Skeletal muscle tissue (tissue), 4 donors: ENCODE results near the gene GPR61. TPM values are rescaled to one million over a fixed set of nuclear protein-coding genes. Genes with fewer than 3 reads are reported as not detected.

ENCODE experiments used
- H3K27ac ChIP-seq: one replicate; pipeline ENCODE4 v1.7.0; 2013; ENCODE audit warnings: mild to moderate bottlenecking, low read depth, low read length, inconsistent platforms
- H3K27me3 ChIP-seq, 3 donors: one replicate each; pipeline ENCODE4 v1.7.0; 2013; ENCODE audit warnings: low read length in 3 of 3; ENCODE audit not compliant: control insufficient read depth in 3 of 3, insufficient read depth in 3 of 3
- H3K36me3 ChIP-seq, 3 donors: one replicate each; pipeline ENCODE4 v1.7.0; 2013; ENCODE audit warnings: low read length in 3 of 3; ENCODE audit not compliant: control insufficient read depth in 3 of 3, insufficient read depth in 3 of 3
- H3K4me1 ChIP-seq, 3 donors: one replicate each; pipeline ENCODE4 v1.7.0; 2013; ENCODE audit warnings: low read length in 3 of 3, mild to moderate bottlenecking in 3 of 3; ENCODE audit not compliant: control insufficient read depth in 3 of 3, insufficient read depth in 3 of 3
- H3K4me3 ChIP-seq, 3 donors: one replicate each; pipeline ENCODE4 v1.7.0; 2013; ENCODE audit warnings: low read length in 3 of 3
- H3K9ac ChIP-seq, 3 donors: one replicate each; pipeline ENCODE4 v1.7.0; 2013; ENCODE audit warnings: low read length in 3 of 3, mild to moderate bottlenecking in 3 of 3, moderate library complexity in 2 of 3, low read depth in 1 of 3
- H3K9me3 ChIP-seq, 3 donors: one replicate each; pipeline ENCODE4 v1.7.0; 2013; ENCODE audit warnings: low read length in 3 of 3; ENCODE audit not compliant: control insufficient read depth in 3 of 3
- total RNA-seq: library from RNA; depleted of rRNA; stranded (reverse); fragments of >200 nt; gene quantifications from one replicate; pipeline ENCODE4 v1.2.3, GENCODE V29; 2014
- donor health status: Osteomylitis.

GPR61 gene, protein sequence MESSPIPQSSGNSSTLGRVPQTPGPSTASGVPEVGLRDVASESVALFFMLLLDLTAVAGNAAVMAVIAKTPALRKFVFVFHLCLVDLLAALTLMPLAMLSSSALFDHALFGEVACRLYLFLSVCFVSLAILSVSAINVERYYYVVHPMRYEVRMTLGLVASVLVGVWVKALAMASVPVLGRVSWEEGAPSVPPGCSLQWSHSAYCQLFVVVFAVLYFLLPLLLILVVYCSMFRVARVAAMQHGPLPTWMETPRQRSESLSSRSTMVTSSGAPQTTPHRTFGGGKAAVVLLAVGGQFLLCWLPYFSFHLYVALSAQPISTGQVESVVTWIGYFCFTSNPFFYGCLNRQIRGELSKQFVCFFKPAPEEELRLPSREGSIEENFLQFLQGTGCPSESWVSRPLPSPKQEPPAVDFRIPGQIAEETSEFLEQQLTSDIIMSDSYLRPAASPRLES
- total RNA-seq = 0.52 TPM

DNA sequence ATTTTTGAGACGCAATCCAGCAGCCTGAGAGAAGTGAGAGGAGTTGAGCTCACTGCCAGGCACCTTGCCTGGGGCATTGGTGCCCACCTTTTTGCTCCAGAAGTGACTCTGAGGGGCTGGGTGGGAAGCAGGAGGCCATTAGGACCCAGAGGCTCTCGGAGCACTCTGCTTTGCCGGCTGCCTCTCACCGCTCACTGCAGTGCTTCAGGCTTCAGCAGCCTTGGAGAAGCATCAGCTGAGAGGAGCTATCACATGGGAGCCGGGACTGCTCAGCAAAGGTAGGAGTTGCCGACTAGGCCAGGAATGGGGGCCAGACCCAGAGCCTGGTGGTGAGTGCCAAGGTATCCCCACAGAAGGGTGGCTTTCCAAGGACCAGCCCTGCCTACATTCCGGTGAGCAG is at the start of gene GPR61:
TSS of gene GPR61 (plus strand) at position 197 of the 400 bp plus-strand sequence. CDS start 3,151 bp downstream, outside the sequence.
- no peaks in the 10 kb centered on the region for H3K27me3 ChIP-seq

DNA sequence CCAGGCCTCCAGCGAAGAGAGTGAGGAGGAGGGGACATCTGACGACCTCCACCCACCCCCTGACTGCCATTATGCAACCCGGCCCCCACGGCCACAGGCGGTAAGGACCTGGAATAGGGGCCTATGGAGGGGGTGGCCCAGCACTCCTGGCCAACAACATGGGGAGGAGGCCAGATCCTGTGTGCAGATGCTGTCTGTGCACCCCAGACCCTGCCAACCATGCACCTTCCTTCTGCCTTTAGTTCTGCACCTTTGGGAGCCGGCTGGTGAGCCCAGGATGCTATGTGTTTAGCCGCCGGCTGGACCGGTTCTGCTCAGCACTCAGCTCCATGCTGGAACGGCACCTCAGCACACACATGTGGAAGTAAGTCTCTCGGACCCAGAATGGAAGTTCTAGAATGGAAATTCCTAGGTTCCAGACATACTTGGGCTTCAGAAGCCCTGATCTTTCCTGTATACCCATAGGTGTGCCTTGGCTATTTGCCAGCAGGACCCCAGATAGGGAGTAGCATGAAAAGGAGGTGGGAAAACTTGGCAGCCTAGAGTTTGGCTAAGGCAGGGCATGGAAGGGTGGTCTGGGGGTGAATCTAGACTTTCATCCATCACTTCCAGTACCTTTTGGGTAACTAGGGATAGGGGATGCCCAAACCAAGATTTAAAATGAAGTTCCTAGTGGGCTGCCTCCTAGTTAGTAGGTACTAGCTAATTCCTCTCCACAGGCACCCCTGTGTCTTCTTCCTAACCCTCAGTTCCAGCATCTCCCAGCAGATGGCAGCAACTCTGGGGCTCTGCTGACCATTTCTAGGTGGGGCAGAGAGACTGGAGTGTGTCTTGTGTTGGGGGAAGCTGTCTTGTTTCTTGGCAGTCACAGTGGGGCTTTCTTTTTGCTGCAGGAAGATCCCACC is 49.4 kb upstream of the GPR61 start:
- peaks cover 54 to 59% (median 55%) of the 10 kb centered on the region in 3 donors for H3K36me3 ChIP-seq
- H3K27ac ChIP-seq = no peak overlapping the region

More for the DNA sequence above, at the start of gene GPR61:
- no peak within 1 kb of the TSS for H3K4me3 ChIP-seq
- no peaks in the 10 kb centered on the region for H3K9me3 ChIP-seq
- H3K36me3 ChIP-seq = no peaks in the 10 kb centered on the region
- H3K4me1 ChIP-seq = peaks cover 34 to 65% (median 50%) of the 10 kb centered on the region in 3 donors
- no peak within 1 kb of the TSS for H3K27ac ChIP-seq
- H3K9ac ChIP-seq = peak within 1 kb of the TSS in 1 of 3 donors; percentile 16

DNA sequence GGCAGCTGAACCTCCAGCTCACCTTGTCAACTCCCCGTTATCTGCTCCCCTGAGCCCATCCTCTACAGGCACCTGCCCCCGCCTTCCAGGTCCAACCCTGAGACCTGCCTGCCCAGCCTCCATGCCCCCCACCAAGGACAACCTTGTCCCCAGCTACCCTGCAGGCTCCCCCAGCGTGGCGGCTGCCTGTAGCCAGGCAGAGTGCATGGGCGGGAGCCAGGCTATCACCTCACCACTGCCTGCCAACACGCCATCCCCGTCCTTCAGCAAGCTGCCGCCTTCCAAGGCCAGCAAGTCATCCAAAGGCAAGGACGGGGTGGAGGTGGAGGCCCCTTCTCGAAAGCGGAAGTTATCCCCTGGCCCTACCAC is 48.8 kb upstream of the GPR61 start:
- no peaks in the 10 kb centered on the region for H3K27me3 ChIP-seq

More for the DNA sequence above, 49.4 kb upstream of the GPR61 start:
- Histone ChIP-seq H3K9me3 (no peaks in the 10 kb centered on the region), H3K9ac (peak overlapping the region in 2 of 3 donors; percentile 2 to 33), H3K4me3 (no peak overlapping the region), H3K27me3 (no peaks in the 10 kb centered on the region), H3K4me1 (peaks cover 28 to 57% (median 32%) of the 10 kb centered on the region in 3 donors)

DNA sequence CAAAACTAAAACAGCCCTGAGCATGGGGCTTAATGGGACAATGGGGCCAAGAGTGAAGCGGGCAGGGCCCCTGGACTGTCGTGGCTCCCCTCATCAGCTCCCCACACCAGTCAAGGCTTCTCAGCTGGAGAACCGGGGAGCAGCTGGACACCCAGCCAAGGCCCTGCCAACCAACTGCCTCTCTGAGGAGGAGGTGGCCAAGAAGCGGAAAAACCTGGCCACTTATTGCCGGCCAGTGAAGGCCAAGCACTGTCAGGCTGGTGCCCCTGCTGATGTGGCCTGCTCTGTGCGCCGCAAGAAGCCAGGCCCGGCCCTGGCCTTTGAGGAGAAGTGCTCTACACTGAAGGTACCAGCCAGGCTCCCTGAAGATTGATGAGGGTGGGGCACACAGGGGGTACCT is 48.3 kb upstream of the GPR61 start:
- Histone ChIP-seq H3K9me3 (no peaks in the 10 kb centered on the region), H3K27ac (no peak overlapping the region), H3K36me3 (peaks cover 58 to 66% (median 59%) of the 10 kb centered on the region in 3 donors), H3K9ac (no peak overlapping the region), H3K27me3 (no peaks in the 10 kb centered on the region), H3K4me1 (peaks cover 28 to 49% (median 32%) of the 10 kb centered on the region in 3 donors), H3K4me3 (no peak overlapping the region)

More for the DNA sequence above, 48.8 kb upstream of the GPR61 start:
- peak overlapping the region in 2 of 3 donors; percentile 2 to 33 for H3K9ac ChIP-seq
- no peaks in the 10 kb centered on the region for H3K9me3 ChIP-seq
- no peak overlapping the region for H3K4me3 ChIP-seq
- H3K36me3 ChIP-seq = peaks cover 57 to 64% (median 60%) of the 10 kb centered on the region in 3 donors
- no peak overlapping the region for H3K27ac ChIP-seq
- peaks cover 28 to 53% (median 32%) of the 10 kb centered on the region in 3 donors for H3K4me1 ChIP-seq

DNA sequence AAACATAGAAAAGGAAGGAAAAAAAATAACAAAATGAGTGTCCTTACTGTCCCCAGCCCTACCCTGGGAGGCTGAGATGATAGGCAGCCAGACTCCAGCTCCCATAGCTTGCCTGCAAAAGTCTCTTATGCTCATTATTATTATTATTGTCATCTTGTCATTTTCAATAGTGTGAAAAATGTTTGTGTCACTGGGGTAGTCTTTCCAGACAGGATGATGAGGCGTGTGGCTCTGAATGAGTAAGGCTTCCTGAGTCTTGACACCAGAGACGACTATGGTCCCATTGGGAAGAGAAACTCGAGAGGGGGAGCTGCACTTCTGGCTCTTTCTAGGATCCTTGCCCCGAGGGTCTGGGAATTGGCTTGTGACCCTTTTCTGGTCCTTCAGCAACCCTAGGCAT is 46.9 kb upstream of the GPR61 start:
- no peak overlapping the region for H3K27ac ChIP-seq
- peaks cover 59 to 69% (median 61%) of the 10 kb centered on the region in 3 donors for H3K36me3 ChIP-seq
- H3K4me1 ChIP-seq = peaks cover 28 to 48% (median 32%) of the 10 kb centered on the region in 3 donors
- no peaks in the 10 kb centered on the region for H3K9me3 ChIP-seq
- H3K4me3 ChIP-seq = no peak overlapping the region
- peak overlapping the region in 1 of 3 donors; percentile 85 for H3K9ac ChIP-seq
- no peaks in the 10 kb centered on the region for H3K27me3 ChIP-seq

DNA sequence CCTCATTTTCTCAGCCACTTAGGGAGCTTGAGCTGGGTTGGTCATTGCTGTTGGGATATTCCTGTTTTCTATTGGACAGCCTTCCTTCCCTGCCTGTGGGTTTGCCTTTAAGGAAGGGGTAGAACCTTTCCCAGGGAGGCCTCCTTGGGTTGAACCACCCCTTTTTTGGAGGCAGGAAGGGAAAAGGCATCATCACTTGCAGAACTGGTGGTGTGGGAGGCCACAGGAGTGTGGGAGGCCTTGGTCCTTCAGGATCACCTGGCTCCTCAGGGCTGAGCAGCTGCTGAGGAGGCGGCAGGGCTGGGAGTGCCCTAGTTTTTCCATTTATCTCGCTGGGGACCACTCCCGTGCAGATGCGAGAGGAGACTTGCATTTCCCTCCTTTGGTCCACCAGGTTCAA is 46.4 kb upstream of the GPR61 start:
- Histone ChIP-seq H3K9ac (peak overlapping the region in 2 of 3 donors; percentile 59 to 85), H3K4me1 (peaks cover 31 to 51% (median 32%) of the 10 kb centered on the region in 3 donors), H3K27me3 (no peaks in the 10 kb centered on the region), H3K9me3 (no peaks in the 10 kb centered on the region), H3K4me3 (peak overlapping the region in 2 of 3 donors; percentile 44 to 99), H3K27ac (peak overlapping the region; percentile 64), H3K36me3 (peaks cover 54 to 68% (median 58%) of the 10 kb centered on the region in 3 donors)

DNA sequence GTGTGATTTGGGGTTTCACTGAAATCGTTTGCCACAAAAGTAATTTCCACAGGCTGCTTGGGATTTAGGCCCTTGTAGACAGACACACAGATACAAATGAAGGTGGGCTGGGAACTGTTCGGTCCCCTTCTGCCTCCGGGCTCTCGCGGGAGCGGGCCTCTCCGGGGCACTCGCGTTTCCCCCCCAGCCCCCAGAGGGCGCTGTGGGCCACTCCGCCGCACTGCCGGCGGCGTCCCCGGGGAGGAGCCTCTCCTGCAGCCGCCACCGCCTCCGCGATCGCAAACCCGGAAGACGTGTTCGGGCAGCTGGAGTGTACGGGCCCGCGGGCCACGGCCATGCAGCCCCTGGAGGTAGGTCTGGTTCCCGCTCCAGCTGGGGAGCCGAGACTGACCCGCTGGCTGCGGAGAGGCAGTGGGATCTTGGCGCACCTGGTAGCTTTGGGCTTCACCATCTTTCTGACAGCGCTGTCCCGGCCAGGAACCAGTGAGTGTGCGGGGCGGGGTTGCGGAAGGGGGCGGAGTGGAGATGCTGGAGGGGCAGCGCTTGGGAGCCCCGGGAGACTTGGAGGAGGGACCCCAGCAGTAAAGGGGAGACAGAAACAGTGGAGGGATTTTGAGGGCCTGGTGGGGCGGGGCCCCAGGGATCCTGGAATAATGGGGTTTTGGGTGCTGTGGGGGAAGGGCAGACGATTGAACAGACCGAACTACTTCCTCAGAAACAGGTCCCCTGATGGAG is 45.7 kb upstream of the GPR61 start, which contains the start of gene CYB561D1:
TSS of gene CYB561D1 (plus strand) at position 290 of the 735 bp plus-strand sequence. CDS start at position 336, 46 bp downstream.
- Histone ChIP-seq H3K36me3 (peaks cover 47 to 60% (median 51%) of the 10 kb centered on the region in 3 donors), H3K4me3 (peak within 1 kb of the TSS; percentile 95 to 99 (median 99)), H3K9me3 (no peaks in the 10 kb centered on the region), H3K27ac (peak within 1 kb of the TSS; percentile 64), H3K4me1 (peaks cover 36 to 54% (median 36%) of the 10 kb centered on the region in 3 donors), H3K27me3 (no peaks in the 10 kb centered on the region), H3K9ac (peak within 1 kb of the TSS; percentile 66 to 85 (median 70))

DNA sequence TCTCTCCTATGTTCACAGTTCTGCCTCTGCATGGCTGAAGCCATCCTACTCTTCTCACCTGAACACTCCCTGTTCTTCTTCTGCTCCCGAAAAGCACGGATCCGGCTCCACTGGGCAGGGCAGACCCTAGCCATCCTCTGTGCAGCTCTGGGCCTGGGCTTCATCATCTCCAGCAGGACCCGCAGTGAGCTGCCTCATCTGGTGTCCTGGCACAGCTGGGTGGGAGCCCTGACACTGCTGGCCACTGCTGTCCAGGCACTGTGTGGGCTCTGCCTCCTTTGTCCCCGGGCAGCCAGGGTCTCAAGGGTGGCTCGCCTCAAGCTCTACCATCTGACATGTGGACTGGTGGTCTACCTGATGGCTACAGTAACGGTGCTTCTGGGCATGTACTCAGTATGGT is 43.9 kb upstream of the GPR61 start:
- Histone ChIP-seq H3K27ac (no peak overlapping the region), H3K4me1 (peaks cover 35 to 61% (median 35%) of the 10 kb centered on the region in 3 donors), H3K9me3 (no peaks in the 10 kb centered on the region), H3K27me3 (no peaks in the 10 kb centered on the region), H3K9ac (no peak overlapping the region), H3K4me3 (no peak overlapping the region), H3K36me3 (peaks cover 40 to 52% (median 48%) of the 10 kb centered on the region in 3 donors)
